Activated CD4-positive, alpha-beta T cell treated with anti-CD3 and anti-CD28 coated beads, Interleukin-2, Interleukin-6, amounts not matched to agents 100 ng/mL and 50 ng/mL, durations not matched to agents 16 hours and 8 hours (primary cell): ENCODE measurements around the gene DRD2.

ENCODE experiments used
- DNase-seq: peaks from one replicate; pipeline ENCODE4 v3.0.0-alpha.2; 2020

DRD2 gene

DNA sequence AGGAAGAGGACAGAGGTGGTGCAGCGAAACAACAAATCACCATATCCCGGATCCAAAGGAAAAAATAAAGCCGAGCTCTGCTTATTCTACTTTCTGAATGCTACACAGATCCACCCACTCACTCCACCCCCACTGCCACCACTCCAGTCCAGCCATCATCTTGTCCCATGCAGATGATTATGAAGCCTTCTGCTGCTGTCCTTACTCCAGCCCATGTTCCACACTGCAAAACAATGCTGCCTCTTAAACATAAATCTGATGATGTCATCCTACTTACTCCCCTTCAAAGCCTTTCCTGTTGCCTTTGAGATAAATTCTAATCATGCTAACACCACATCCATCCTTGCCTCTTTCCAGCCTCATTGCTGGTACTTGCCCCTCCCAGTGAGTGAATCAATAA lies 6.5 kb upstream of the DRD2 start:
- DNase-seq = no peak

DNA sequence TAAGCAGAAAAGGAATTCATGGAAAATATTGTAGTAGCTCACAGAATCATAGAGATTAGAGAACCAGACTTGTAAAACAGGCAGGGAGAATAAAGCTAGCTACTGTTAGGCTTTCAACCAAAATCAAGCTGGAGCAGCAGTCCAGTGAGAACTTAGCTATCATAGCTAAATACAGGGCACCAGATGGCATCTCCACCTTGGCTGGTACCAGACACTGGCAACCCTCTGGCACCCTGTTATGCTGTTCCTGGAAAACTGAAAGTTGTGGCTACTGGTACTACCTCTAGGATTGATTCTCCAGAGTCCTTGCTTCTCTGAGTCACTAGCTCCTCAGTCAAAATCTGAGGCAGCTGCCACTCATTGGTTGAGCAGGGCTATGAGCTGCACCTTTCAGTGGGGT lies 6.0 kb upstream of the DRD2 start:
- DNase-seq = no peak

DNA sequence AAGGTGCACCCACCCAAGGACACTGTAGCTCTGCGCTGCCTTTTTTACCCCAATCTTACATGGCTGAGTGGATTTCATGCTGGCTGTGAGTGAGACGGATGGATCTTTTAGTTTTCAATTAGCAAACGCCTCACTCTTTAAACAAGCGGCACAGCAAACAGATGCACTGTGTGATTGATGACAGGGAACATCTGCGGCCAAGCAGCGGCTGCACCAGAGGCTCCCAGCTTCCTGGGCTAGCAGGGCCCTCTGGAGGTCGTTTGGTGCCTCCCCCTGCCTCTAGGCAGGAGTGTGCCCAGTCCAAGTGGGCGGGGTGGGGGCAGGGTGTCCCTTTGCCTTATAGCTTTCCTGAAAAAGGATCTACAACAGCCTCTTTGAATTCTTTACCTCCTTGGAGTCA lies 2.1 kb upstream of the DRD2 start:
- peak; percentile 17 for DNase-seq

DNA sequence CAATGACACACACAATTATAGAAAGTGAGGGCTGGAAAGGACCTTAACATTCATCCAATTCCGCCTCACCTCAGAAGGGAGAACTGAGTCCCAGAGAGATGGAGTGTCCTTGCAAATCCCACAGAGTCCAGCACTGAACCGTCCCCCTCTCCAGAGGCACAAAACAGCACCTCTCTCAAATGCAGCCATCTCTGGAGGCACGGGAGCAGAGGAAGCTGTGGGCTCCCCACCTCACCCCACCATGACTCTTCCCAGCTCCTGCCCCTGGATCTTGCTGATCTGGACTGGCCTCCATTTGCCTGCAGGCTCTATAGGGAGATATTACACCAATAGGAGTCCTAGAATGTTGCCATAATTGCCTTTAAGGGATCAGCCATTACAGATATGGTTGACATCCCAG lies 1.4 kb upstream of the DRD2 start:
- no peak for DNase-seq

DNA sequence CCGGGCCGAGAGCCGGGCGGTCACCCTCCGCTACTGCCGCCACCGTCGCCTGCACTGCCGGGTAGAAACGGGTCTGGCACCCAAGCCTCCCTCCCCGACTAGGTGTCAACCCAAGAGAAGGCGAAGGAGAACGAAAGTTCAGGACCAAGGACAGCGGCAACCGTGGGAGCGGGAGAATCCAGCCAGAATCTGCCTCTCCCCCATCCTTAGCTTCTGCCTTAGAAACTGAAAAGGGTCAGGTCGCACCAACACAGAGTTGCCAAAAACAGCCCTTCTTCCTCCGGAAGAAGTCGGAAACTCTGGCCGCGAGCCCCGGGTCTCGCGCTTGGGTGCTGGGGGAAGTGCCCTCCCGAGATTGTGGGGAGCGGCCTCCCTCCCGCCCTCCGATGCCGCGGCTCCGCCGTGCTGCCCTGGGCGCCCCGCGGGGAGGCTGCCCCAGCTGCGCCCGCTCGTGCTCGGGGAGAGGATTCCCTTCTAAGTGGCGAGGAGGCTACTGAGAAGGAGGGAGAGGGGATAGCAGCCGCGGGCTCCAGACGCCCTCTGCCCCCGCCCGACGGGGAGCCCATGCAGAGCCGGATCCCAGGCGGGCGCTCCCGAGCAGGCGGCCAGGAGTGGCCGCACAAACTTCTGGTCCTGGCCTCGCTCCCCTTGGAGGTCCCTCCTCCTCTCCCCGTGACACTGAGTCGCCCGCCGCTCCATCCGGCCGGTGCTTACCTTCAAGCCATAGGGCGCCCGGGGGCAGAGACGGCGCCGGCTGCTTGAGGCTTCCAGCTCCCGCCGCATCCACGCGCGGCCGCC lies 637 bp downstream of the DRD2 start:
- DNase-seq = peak; percentile 64

DNA sequence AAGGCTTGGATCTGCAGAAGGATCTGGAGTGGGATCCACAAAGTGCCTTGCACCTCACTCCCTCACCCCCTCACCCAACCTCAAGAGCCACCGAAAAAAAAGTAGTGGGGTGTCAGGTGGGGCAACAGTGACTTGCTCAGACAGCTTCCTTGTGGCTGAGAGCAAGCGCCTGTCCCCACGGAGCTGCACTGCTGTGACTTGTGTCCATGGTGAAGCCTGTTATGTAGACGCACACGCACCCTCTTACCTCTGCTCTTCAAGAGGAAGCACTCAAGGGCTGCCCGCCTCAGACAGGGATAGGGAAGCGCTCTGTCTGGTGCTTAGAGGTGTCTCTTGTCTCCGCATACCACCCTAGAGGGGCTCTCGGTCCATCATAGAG lies 1.2 kb downstream of the DRD2 start:
- DNase-seq = no peak

DNA sequence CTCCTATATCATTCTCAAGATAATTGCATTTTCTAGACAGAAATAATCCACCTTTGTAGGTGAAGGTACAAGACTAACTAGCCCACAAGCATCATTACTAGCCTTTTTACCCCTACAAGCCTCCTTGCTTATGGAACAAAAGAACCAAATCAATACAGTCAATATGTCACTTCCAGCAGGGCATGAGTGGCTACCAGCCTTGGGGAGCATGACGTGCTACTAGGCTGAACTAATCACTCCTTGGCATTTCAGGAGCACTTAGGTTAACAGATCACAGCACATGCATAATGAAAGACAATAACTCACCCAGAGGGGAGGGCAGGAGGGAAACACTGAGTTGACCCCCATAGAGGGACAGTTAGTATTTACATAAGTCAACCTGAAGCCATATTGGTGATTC lies 2.7 kb downstream of the DRD2 start:
- no peak for DNase-seq

DNA sequence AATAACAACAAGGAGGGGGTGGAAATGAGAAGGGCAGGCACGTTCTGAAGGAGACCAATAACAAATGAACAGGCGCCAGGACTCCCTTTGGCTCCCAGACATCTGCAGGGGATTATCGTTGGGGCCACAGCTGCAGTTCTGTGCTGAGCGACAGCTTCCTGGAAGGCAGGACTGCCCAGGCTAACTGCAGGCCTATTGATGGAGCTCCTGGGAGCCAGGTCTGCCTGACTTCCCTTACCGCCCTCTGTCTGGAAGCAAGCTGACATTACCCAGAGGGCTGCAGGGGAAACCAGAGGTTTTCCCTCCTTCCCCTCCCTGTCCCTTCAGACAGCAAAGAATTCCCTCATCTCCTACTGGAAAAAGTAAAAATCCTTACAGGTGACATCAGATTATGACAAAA lies 5.0 kb downstream of the DRD2 start:
- DNase-seq = no peak

DNA sequence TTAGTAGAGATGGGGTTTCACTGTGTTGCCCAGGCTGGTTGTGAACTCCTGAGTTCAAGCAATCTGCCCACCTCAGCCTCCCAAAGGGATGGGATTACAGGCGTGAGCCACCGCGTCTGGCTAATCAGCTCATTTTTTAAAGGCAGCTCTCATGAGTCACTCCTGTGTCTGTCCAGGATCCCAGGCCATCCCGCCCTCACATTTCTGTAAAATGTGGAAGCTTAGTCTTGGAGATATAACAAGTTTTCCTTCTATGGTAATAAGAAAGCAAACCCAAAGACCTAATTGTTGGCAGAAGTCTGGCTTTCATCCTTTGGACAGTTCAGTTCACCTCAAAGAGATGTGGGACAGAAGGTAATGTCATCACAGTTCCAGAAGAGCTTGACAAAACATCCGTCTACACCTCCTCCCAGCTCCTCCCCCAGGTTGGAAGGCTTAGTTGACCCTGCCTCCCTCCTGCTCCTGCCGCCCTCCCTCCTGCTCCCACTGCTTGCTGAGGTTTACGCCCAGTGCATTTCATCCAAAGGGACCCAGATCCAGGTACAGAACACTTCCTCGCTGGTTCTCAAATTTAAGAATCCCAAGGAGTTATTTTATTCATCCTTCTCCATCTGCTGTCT lies 6.4 kb downstream of the DRD2 start:
- DNase-seq = no peak

DNA sequence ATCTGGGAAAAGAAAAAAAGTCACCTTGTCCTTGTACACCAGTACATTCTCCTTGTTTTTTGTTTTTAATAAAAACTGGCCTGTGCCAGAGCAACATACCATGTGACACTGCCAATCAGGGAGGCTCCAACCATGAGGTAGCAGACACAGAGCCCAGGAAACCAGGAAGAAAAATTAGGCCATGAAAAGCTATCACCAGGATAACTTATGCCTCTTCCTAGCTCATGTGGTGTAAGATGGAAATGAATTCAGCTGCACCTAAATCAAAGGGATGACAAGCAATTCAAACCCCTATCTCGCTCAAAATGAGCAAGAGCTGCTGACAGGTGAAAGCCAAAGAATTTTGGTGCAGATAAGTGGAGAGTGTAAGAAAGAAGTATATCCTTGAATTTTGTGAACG lies 7.7 kb downstream of the DRD2 start:
- no peak for DNase-seq

DNA sequence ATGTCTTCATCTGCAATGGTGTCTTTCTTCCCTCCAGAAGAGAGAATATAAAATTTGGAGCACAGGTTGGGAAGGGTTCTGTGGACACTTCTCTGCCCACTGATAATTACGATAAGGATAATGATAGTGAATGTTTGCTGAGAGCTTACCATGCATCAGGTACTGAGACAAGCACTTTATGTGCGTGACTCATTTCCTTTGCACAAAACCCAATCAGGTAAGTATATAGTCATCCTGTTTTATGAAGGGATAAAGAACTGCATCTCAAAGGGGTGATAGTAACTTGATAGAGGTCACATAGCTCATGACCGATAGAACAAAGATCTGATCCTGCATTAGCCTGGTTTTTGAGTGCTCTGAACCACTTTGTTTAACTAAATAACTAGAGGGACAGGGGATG lies 9.4 kb downstream of the DRD2 start:
- DNase-seq = no peak

DNA sequence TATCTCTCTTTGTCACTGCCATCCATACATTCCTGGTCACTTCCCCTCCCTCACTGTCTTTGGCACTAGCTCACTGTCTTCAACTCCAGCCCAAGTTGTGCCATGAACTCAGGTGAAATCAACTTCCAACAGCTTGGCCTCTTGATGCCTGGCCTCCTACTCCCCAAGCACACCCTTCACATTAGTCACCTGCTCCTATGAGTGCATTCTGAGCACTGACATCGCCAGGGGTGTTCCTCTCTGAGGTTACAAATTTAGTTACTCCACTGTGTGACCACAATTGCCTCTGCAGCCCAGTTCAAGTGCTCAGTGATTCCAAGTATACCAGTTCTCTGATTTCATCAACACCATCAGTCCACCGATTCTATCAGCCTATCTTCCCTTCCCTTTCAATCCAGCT lies 10.8 kb downstream of the DRD2 start:
- no peak for DNase-seq

DNA sequence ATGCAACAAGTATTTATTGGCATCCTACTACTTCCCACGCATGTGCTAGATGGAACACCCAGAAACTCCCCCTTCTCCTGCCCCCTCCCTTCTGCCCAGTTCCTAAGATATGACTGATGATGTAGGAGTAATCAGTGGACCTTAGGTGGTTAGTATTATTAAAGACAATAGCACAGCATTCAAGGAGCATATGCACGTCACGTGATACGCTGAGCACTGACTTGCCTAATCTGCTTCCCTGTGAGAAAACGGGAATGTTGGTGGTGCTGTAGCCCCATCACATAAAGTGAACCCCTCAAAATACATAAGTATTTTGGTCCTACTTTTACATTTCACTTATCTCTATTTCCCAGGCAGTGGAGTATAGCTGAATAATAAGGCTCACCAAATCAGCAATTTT lies 12.4 kb downstream of the DRD2 start:
- no peak for DNase-seq

DNA sequence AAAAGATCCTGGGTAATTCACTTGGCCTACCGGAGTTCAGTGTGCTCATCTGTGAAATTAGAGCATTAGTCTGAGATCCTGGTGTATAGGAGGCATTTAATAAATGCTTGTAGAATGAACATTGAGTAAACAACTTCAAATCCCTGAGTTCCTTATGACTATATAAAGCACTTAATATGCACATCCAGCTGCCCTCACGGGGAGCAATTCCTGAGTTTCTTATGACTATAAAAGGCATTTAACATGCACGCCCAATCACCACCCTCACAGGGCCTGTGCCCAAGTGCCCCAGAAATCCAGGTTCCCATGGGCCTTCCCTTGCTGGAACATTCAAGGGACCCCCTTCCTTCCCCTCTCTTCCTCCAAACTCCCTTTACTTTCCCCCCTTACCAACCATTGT lies 13.6 kb downstream of the DRD2 start:
- DNase-seq = no peak

DNA sequence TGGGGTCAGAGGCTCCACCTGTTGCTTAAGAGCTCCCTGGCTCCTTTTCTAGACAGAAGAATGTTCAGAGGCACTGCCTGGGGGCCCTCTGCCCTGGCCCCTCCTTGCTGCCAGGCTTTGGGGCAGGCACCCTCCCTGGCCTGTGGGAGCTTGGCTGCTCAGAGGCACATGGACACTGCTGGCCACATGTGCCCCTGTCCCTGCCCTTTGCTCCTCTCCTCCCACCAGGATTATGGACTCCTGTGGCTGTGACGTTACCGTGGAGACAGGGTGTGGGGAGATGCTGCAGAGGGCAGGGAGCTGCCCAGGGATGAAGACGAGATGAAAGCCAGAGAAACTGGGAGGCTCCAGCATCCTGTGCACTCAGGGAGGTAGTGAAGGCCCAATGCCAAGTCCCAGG lies 14.7 kb downstream of the DRD2 start:
- DNase-seq = no peak

DNA sequence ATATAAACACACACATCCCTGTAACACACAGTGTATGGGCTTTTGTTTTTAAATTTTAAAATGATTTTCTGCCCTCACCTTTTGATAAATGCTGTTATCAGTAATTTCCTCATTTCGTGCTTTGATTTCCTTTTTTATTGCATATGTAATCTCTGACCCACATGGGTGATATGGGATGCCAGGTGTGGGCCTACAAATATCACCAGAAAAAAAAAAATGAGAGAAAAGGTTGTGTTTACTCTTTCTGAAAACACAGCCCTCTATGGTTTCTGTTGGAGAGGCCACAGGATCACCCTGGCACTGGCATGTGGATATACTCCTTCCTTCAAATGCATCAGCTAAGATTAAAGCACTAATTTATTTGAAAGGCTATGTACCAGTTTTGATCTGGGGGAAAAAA lies 17.0 kb downstream of the DRD2 start:
- no peak for DNase-seq

DNA sequence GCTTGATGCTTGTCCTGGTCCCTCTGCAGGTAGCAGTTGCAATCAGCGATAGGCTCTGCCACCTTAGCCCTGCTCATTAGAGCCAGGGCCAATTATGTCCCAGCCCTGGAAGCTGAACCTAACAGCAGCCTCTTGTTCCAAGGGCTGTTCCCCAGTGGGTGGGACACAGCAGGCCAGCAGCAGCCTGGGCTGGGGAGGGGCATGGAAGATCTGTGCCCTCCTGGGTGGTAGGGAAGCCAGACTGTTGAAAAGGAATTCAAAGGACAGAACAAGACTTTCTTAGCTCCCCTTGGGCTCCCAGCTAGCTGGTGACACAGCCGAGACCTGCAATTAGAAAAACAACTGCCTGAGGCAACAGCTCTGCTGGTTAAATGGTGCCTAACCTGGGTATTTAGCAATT lies 17.4 kb downstream of the DRD2 start:
- DNase-seq = no peak

DNA sequence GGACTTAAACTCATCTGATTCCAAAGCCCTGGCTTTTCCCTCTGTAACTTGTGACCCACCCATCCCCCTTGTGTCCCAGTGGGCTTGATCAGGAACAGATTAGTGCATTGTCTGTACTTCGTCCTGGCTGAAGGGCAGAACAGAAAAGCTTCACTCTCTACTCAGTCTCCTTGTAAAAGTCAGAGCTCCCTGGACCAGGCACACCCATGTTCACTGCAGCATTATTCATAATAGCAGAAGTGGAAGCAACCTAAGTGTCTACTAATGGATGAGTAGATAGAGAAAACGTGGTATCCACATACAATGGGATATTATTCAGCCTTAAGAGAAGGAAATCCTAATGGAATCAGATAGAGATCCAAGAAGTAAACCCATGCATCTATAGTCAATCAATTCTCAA lies 20.7 kb downstream of the DRD2 start:
- no peak for DNase-seq

DNA sequence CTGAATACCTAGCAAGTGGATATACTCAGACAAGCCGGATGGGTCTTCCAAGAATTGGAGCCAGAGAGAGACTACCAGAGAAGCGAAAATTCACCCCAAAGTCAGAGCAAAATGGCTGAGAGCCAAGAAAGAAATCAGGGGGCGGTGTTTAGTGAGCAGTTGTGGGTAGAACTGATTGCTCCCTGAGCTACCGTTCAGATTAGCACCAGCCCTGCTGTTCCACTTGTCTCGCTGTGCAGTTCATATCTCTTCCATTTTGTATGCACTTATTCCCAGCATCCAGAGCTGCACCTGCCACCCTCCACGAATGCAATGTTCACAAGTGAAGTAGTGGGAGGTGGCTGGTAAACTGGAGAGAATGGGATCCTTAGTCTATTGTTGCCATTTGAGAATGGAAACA lies 25.5 kb downstream of the DRD2 start:
- no peak for DNase-seq

DNA sequence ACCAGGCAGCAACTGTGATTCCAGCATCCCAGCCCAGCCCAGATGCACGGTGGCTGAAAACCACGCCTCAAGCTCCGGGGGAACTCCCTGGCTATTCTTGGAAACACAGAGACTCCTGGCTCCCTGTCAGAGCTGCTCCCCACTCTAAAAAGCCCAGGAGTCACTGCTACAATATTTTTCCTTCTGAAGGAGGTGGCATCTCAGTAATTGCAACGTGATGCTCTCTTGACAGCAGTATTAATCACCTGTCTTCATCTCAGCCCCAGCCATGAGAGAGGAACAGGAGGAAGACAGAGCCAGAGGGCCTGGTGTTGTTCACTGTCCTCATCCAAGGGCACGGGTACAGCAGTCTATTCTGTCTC lies 26.9 kb downstream of the DRD2 start:
- DNase-seq = no peak

DNA sequence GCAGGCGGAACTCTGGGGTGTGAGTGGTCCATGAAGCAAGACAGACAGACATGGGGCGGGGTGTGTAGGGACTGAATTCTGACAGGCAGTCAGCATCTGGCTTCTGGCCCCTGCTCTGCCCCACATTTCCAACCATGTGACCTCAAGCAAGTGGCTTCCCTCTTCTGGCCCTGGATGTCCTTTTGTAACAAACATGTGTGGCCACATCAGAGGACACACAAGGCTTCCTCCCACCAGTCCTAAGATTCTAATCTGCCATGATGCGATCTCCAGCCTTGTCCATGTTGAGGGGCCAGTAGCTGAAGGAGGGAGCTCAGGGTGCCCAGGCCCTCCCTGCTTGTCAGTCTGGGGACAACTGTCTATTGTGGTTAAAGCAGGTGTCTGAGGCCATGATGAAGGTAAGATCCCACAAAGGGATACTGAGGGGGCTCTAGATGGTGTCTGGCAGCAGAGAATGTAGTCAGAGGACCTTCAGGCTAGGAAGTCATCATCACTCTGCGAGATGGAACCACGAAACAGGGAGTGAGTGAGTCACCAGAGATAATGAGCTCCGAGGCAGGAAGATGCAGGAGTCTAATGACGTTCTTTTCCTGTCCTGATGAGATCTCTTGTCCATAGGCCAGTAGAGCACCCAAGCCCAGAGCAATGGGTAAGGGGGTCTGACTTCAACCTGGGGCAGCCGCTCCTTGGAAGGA lies 27.4 kb downstream of the DRD2 start:
- peak; percentile 66 for DNase-seq

DNA sequence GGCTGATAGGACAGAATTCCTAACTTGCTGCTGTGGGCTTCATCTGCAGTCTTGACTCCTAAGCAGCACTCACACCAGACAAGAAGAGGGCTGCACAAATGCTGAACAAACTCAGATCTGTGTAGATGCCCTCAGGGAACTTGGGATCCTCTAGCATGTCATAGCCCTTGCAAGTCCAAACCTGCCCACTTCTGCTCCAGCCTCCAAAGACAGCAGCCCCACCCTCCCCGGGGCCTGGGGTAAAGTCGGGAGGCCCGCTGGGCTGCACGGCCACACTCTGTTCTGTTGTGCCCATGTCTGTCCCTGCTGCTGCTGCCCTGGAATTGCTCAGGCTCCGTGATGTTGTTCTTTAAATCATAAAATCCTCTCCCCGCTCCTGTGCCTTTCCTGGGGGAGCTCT lies 28.3 kb downstream of the DRD2 start:
- no peak for DNase-seq

DNA sequence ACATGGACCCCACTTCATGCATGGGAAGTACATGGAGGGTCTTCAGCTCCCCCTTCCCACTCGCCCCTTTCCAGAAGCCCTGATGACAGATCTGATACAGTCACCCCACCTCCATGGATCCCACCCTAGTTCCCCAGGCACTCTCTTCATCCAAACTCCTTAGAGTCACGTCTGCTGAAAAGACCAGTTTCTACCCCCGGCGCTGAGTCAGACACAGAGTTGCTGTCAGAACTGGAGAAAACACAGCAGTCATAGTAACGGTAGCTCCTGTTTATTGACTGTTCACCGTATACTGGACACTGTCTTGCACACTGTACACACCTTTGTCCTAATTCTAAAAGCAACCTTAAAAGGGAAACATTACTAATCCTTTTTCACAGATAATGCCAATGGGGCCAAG lies 29.1 kb downstream of the DRD2 start:
- peak; percentile 85 for DNase-seq

DNA sequence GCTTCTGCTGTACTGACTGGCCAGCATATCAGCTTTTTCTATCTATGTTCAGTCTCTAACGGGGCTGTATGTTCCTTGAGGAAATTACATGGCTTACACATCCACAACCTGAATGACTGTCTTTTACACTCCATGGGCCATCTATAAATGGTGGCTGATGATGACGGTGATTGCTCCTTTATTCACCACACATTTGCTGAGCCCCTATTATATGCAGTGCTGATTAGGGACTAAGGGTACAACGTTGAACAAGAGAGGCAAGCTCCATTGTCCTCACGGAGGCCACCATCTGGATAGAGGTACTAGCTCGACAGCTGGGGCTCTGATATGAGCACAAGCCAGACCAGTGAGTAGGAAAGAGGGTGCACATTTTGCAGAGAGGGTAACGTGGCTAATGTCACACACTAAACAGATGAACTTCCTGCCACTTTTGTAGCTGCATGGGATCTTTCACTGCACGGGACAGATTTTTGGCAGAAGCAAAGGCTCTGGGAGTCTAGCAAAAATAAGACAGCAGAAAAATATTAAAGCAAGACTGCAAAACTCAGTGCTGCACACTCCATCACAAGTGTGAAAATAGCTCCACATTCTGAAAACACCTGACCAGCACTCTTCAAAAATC lies 30.6 kb downstream of the DRD2 start:
- DNase-seq = no peak
